CD4-positive, alpha-beta memory T cell (primary cell): ENCODE data around the gene ABI3BP. TPM values are rescaled to one million over a fixed set of nuclear protein-coding genes. Genes with fewer than 3 reads are reported as not detected.

Source experiments
- CTCF ChIA-PET: fragments of 350-600 bp; sonication (Branson Sonifier 250); formaldehyde crosslinking; loops from one replicate; lab custom pipeline; 2021; ENCODE audit warnings: inconsistent platforms; ENCODE audit not compliant: partially characterized antibody; lab: Charles Lee
- POLR2A ChIA-PET: fragments of 350-600 bp; sonication (Branson Sonifier 250); formaldehyde crosslinking; loops from one replicate; lab custom pipeline; 2021; ENCODE audit not compliant: partially characterized antibody; lab: Charles Lee
- DNase-seq, 5 donors: peaks; one replicate each; pipeline versions ENCODE4 v3.0.0 to v3.0.0-alpha.2; 2020 to 2022; ENCODE audit warnings: mixed read lengths in 1 of 5
- H3K27ac ChIP-seq: one replicate; pipeline ENCODE4 v1.7.0; 2013; ENCODE audit warnings: low read depth, low read length
- H3K27me3 ChIP-seq: 2 replicates; pipeline ENCODE4 v1.7.0; 2013; ENCODE audit warnings: mild to moderate bottlenecking, low read length, moderate library complexity; ENCODE audit not compliant: insufficient read depth
- H3K36me3 ChIP-seq: 2 replicates; pipeline ENCODE4 v1.7.0; 2013; ENCODE audit warnings: mild to moderate bottlenecking, low read length, moderate library complexity; ENCODE audit not compliant: insufficient read depth
- H3K4me1 ChIP-seq: 2 replicates; pipeline ENCODE4 v1.7.0; 2013; ENCODE audit warnings: mild to moderate bottlenecking, low read length, moderate library complexity; ENCODE audit not compliant: insufficient read depth
- H3K4me3 ChIP-seq, 2 donors: one replicate each; pipeline ENCODE4 v1.7.0; 2013; ENCODE audit warnings: low read length in 2 of 2, mild to moderate bottlenecking in 1 of 2
- H3K9me3 ChIP-seq, 2 donors: one replicate each; pipeline ENCODE4 v1.7.0; 2013; ENCODE audit warnings: low read length in 2 of 2, control low read depth in 1 of 2; ENCODE audit not compliant: control insufficient read depth in 1 of 2
- H3K27ac Mint-ChIP-seq, 7 donors: one replicate each; pipeline ENCODE4 v1.8.0; 2020 to 2021; ENCODE audit warnings: mixed read lengths in 7 of 7, mild to moderate bottlenecking in 6 of 7, inconsistent platforms in 3 of 7, moderate library complexity in 3 of 7
- H3K27me3 Mint-ChIP-seq, 2 donors: one replicate each; pipeline ENCODE4 v1.8.0; 2020 to 2021; ENCODE audit warnings: mixed read lengths in 2 of 2
- H3K36me3 Mint-ChIP-seq, 2 donors: one replicate each; pipeline ENCODE4 v1.8.0; 2020 to 2021; ENCODE audit warnings: mixed read lengths in 2 of 2, inconsistent platforms in 1 of 2, mild to moderate bottlenecking in 1 of 2
- H3K4me1 Mint-ChIP-seq, 4 donors: one replicate each; pipeline ENCODE4 v1.8.0; 2020 to 2021; ENCODE audit warnings: mixed read lengths in 4 of 4, mild to moderate bottlenecking in 1 of 4
- H3K4me3 Mint-ChIP-seq, 8 donors: one replicate each; pipeline ENCODE4 v1.8.0; 2020 to 2021; ENCODE audit warnings: mixed read lengths in 8 of 8, mild to moderate bottlenecking in 7 of 8, moderate library complexity in 6 of 8, inconsistent platforms in 3 of 8
- H3K9me3 Mint-ChIP-seq, 8 donors: one replicate each; pipeline ENCODE4 v1.8.0; 2020 to 2021; ENCODE audit warnings: mixed read lengths in 8 of 8, mild to moderate bottlenecking in 5 of 8, inconsistent platforms in 3 of 8, moderate library complexity in 1 of 8
- intact Hi-C: fragments of 100-400 bp; cut with micrococcal nuclease; formaldehyde crosslinking; loops from one replicate; pipeline ENCODE4 v1.15.1; 2023
- polyA plus RNA-seq, 2 donors: library from polyadenylated mRNA; unstranded; fragments of 300-500 nt; fragmentation: Illumina TruSeq; gene quantifications; one replicate each; pipeline ENCODE4 v1.2.3, GENCODE V29; 2021
- total RNA-seq, 2 experiments: library from RNA; stranded (reverse); gene quantifications; one replicate each; pipeline ENCODE4 v1.2.3, GENCODE V29; 2021

ABI3BP gene
- total and polyA plus RNA-seq, 4 experiments from 2014 or later, result not detected

DNA sequence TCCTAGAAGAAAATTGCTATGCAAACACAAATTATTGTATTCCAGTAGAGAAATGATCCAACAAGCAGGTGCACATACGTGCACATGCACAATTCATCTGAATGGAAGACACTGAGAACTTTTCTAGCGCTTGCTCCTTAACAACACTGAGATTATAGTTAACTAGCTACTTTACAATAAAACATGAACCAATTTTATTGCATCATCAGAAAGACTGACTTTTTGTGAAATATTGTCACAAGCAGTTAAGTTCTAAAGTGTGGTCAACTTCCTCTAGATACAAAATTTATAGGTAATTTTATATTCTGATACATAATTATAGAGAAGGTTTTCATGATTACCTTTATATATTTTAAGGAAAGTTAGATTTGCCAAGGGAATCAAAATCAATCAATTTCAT is 135.4 kb downstream of the ABI3BP start:
- no peaks in the 10 kb centered on the region for H3K36me3 Mint-ChIP-seq
- POLR2A ChIA-PET, result no interaction called here
- intact Hi-C loops, result no loop called here

DNA sequence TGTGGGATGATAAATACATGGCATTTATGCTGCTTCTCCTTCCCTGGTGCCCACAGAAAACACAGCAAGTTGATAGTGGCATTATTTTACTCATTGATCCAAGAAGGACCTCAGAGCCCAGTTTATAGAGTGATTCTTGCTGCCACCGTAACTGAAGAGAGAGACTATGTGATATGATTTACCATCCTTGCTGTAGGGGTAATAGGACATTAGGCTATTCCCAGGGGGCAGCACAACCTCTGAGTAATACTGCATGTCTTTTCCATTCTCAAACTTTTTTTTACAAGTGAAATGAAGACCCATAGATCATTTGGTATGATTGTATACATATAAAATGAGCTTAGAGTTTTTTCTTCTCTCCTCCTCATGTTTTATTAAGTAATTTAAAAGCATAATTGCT is 136.4 kb downstream of the ABI3BP start:
- Mint-ChIP-seq H3K27me3 (peaks cover 3 to 10% of the 10 kb centered on the region in 2 donors), H3K36me3 (no peaks in the 10 kb centered on the region), H3K9me3 (no peaks in the 10 kb centered on the region), H3K4me3 (no peak overlapping the region), H3K27ac (no peak overlapping the region), H3K4me1 (peaks cover 0 to 2% (median 0%) of the 10 kb centered on the region in 4 donors)
- intact Hi-C loops, result no loop called here
- no peaks in the 10 kb centered on the region for H3K4me1 ChIP-seq
- no peak overlapping the region for H3K27ac ChIP-seq
- no peak for DNase-seq
- ChIA-PET CTCF (no interaction called here), POLR2A (no interaction called here)
- no peaks in the 10 kb centered on the region for H3K27me3 ChIP-seq
- H3K36me3 ChIP-seq, result no peaks in the 10 kb centered on the region
- H3K9me3 ChIP-seq, result no peaks in the 10 kb centered on the region
- no peak overlapping the region for H3K4me3 ChIP-seq

More for the DNA sequence above, 135.4 kb downstream of the ABI3BP start:
- Histone ChIP-seq H3K4me1 (no peaks in the 10 kb centered on the region), H3K4me3 (no peak overlapping the region), H3K27ac (no peak overlapping the region), H3K36me3 (no peaks in the 10 kb centered on the region), H3K27me3 (no peaks in the 10 kb centered on the region), H3K9me3 (no peaks in the 10 kb centered on the region)
- CTCF ChIA-PET, result no interaction called here
- Mint-ChIP-seq H3K27ac (no peak overlapping the region), H3K4me1 (peaks cover 0 to under 1% (median 0%) of the 10 kb centered on the region in 4 donors), H3K9me3 (no peaks in the 10 kb centered on the region), H3K27me3 (peaks cover 3 to 10% of the 10 kb centered on the region in 2 donors), H3K4me3 (no peak overlapping the region)
- no peak for DNase-seq

DNA sequence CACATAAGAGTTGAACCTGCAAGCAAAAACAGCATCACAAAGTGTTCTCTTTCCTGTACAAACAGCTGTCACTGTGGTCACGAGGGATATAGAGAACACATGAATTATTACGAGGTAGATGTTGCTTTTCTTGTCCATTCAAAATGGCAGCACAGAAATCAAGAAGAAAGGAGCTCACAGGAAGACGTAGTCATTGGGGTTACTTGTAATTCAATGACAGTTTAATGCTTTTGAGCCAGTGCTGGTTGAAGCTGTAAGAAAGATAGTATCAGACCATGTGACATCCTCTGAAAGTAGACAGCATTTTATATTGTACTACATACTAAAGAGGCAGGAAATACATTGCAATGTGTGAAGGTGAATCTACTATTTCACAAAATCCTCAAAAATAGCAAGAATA is 140.4 kb downstream of the ABI3BP start:
- no peak overlapping the region for H3K27ac Mint-ChIP-seq
- no peaks in the 10 kb centered on the region for H3K9me3 Mint-ChIP-seq
- Histone ChIP-seq H3K27ac (no peak overlapping the region), H3K4me3 (no peak overlapping the region), H3K9me3 (no peaks in the 10 kb centered on the region), H3K36me3 (no peaks in the 10 kb centered on the region), H3K27me3 (no peaks in the 10 kb centered on the region), H3K4me1 (no peaks in the 10 kb centered on the region)
- DNase-seq, result no peak
- H3K4me1 Mint-ChIP-seq, result peaks cover 0 to 2% (median 0%) of the 10 kb centered on the region in 4 donors
- ChIA-PET POLR2A (no interaction called here), CTCF (no interaction called here)
- intact Hi-C loops, result no loop called here
- H3K36me3 Mint-ChIP-seq, result no peaks in the 10 kb centered on the region
- H3K4me3 Mint-ChIP-seq, result peak overlapping the region in 1 of 8 donors; percentile 3
- H3K27me3 Mint-ChIP-seq, result peaks cover 1 to 2% of the 10 kb centered on the region in 2 donors

DNA sequence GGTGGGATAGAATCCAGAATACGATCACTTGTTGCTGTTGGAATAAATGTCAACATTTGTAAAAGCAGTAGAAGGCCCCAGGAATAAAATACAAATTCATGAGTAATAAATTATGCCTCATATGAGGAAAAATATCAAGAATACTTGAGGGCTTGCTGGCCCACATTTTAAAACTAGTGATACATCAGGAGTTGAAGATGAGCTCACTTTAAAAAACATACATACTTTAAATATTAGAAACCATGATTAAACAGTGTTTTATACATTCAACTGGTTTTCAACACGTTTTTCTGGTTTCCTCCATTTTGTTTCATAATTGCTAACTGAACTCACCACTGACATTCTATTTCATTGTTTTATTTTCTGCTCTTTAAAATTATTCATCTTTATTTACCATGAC is 142.5 kb downstream of the ABI3BP start:
- Histone ChIP-seq H3K36me3 (no peaks in the 10 kb centered on the region), H3K27ac (no peak overlapping the region), H3K4me3 (no peak overlapping the region), H3K4me1 (no peaks in the 10 kb centered on the region), H3K9me3 (no peaks in the 10 kb centered on the region), H3K27me3 (no peaks in the 10 kb centered on the region)
- peaks cover 0 to 2% (median 0%) of the 10 kb centered on the region in 4 donors for H3K4me1 Mint-ChIP-seq
- no peak overlapping the region for H3K27ac Mint-ChIP-seq
- H3K27me3 Mint-ChIP-seq, result peaks cover 1 to 2% of the 10 kb centered on the region in 2 donors
- ChIA-PET CTCF (no interaction called here), POLR2A (no interaction called here)
- no peaks in the 10 kb centered on the region for H3K9me3 Mint-ChIP-seq
- intact Hi-C loops, result no loop called here
- H3K36me3 Mint-ChIP-seq, result no peaks in the 10 kb centered on the region
- no peak for DNase-seq
- H3K4me3 Mint-ChIP-seq, result no peak overlapping the region

DNA sequence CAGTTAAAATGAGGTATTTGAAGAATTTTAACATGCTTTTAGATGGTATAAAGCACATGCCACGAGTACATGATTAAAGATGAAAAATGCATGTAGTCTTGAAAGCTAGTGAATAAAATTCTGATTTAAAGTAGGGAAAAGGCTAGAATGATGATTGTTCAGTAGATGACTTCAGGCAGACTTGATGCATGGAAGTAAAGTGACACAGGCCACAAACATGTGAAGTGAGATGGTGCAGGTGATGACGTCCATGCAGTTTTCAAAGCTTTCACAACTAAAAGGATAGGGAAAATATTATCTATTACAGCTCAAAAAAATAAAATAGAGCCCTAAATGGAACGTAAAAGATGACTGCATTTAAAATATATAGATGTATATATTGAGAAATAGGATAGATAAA is 143.1 kb downstream of the ABI3BP start:
- ChIA-PET POLR2A (interaction anchor here (0.7 kb wide), 1 partner anchor 56 kb away, joined by 4 read pairs; no protein-coding TSS in a partner anchor), CTCF (no interaction called here)
- no peak for DNase-seq
- intact Hi-C loops, result no loop called here
- no peak overlapping the region for H3K4me3 Mint-ChIP-seq
- no peak overlapping the region for H3K27ac Mint-ChIP-seq
- H3K4me1 ChIP-seq, result no peaks in the 10 kb centered on the region
- no peaks in the 10 kb centered on the region for H3K9me3 Mint-ChIP-seq
- H3K4me3 ChIP-seq, result no peak overlapping the region
- H3K36me3 Mint-ChIP-seq, result no peaks in the 10 kb centered on the region
- H3K27me3 Mint-ChIP-seq, result peaks cover 1 to 2% of the 10 kb centered on the region in 2 donors
- no peaks in the 10 kb centered on the region for H3K36me3 ChIP-seq
- peaks cover 0 to 2% (median 0%) of the 10 kb centered on the region in 4 donors for H3K4me1 Mint-ChIP-seq
- no peaks in the 10 kb centered on the region for H3K27me3 ChIP-seq
- H3K9me3 ChIP-seq, result no peaks in the 10 kb centered on the region
- no peak overlapping the region for H3K27ac ChIP-seq

DNA sequence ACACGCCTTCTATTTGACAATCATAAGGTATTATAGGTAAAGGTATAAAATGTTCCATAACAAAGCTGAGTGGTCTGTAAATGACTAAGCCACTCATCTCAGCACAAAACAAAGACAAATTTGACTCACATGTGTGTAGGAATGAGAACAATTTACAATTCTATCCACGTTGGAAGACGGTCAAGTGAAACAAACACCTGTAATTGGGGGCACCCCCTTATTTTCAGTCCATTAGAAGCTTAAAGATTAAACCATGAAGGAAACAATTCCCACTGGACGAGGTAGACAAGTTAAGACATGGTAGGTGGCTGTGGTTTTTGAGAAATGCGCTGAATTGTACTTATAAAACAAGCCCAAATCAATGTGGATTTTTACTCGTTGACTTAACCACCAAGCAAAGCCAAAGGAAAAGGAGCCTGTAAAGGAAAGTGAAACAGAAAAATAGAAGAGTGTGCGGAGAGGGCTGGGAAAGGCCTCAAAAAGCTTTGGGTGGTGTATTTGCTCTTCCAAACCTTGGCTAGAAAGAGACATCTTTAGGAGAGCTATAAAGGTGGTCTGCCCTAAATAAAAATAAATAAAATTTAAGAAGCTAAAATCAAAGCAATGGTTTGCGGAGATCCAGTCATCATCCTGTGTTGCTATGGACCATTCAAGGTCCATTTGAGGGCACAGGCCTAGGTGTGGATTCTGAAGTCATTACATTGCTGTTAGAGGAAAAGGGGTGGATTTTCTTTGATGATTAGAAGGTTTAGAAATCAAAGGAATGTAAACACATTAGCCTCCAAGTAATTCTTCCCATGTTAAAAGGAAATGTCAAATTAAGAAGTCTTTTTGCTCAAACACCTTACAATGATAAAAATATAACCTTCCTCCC is 148.9 kb downstream of the ABI3BP start:
- no peak overlapping the region for H3K4me3 Mint-ChIP-seq
- peaks cover 0 to 2% (median under 1%) of the 10 kb centered on the region in 4 donors for H3K4me1 Mint-ChIP-seq
- H3K9me3 Mint-ChIP-seq, result no peaks in the 10 kb centered on the region
- POLR2A ChIA-PET, result no interaction called here
- DNase-seq, result no peak
- peaks cover 7 to 10% of the 10 kb centered on the region in 2 donors for H3K27me3 Mint-ChIP-seq
- H3K27ac ChIP-seq, result no peak overlapping the region
- no peaks in the 10 kb centered on the region for H3K36me3 ChIP-seq
- H3K4me1 ChIP-seq, result no peaks in the 10 kb centered on the region
- intact Hi-C loops, result no loop called here
- no peaks in the 10 kb centered on the region for H3K27me3 ChIP-seq
- no peaks in the 10 kb centered on the region for H3K9me3 ChIP-seq
- H3K27ac Mint-ChIP-seq, result no peak overlapping the region
- no peaks in the 10 kb centered on the region for H3K36me3 Mint-ChIP-seq
- H3K4me3 ChIP-seq, result no peak overlapping the region
- CTCF ChIA-PET, result no interaction called here

DNA sequence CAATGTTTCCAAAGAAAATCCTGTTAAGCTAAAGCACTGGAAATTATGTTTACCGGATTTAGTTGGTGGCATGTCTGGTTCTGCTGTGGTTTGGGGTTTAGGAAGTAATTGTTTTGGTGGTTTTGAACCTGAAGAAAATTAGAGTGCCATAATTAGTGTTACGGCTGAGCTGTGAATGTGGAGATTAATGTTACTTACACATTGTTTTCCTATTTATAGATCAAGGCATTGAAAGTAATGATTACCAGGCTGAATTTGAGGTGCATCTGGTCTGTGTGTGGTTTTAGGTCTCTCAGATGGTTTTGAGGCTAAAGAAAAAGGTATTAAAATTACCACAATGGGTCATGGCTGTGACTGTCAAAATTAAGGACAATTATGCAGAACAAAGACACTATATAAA is 155.1 kb downstream of the ABI3BP start:
- ChIA-PET POLR2A (no interaction called here), CTCF (no interaction called here)
- Histone ChIP-seq H3K4me1 (no peaks in the 10 kb centered on the region), H3K27ac (no peak overlapping the region), H3K36me3 (no peaks in the 10 kb centered on the region), H3K9me3 (no peaks in the 10 kb centered on the region), H3K4me3 (no peak overlapping the region), H3K27me3 (no peaks in the 10 kb centered on the region)
- Mint-ChIP-seq H3K27ac (no peak overlapping the region), H3K4me1 (peaks cover 0 to 2% (median 0%) of the 10 kb centered on the region in 4 donors), H3K36me3 (no peaks in the 10 kb centered on the region), H3K4me3 (no peak overlapping the region), H3K9me3 (no peaks in the 10 kb centered on the region), H3K27me3 (peaks cover 9 to 20% of the 10 kb centered on the region in 2 donors)
- intact Hi-C loops, result no loop called here
- no peak for DNase-seq
